Mesothelial cell of epicardium (in vitro differentiated cells): Measurements from ENCODE around the gene ATG4C. TPM values are rescaled to one million over a fixed set of nuclear protein-coding genes. Genes with fewer than 3 reads are reported as not detected.

Source experiments
- DNase-seq, 2 experiments: peaks; one replicate each; pipeline ENCODE4 v3.0.0; 2021; ENCODE audit warnings: low spot score in 2 of 2; ENCODE audit not compliant: unreplicated experiment in 2 of 2
- H3K27ac Mint-ChIP-seq: 2 replicates; pipeline ENCODE4 v1.8.0; 2021; ENCODE audit warnings: mixed read lengths
- H3K27me3 Mint-ChIP-seq: 2 replicates; pipeline ENCODE4 v1.8.0; 2021; ENCODE audit warnings: low read depth, mixed read lengths
- H3K36me3 Mint-ChIP-seq: 2 replicates; pipeline ENCODE4 v1.8.0; 2021; ENCODE audit warnings: mixed read lengths
- H3K4me1 Mint-ChIP-seq: 2 replicates; pipeline ENCODE4 v1.8.0; 2021; ENCODE audit warnings: mixed read lengths
- H3K4me3 Mint-ChIP-seq: 2 replicates; pipeline ENCODE4 v1.8.0; 2021; ENCODE audit warnings: mild to moderate bottlenecking, moderate library complexity, mixed read lengths
- H3K9me3 Mint-ChIP-seq: 2 replicates; pipeline ENCODE4 v1.8.0; 2021; ENCODE audit warnings: mixed read lengths
- CTCF ChIP-seq: fragments of 200-600 bp; sonication (generic); IDR thresholded peaks from one replicate; pipeline ENCODE4 v1.5.0; 2021; ENCODE audit warnings: antibody characterized with exemption; ENCODE audit not compliant: unreplicated experiment
- total RNA-seq: library from RNA; stranded (reverse); gene quantifications from 3 replicates; pipeline ENCODE4 v1.2.1, GENCODE V29; 2021

ATG4C gene
- total RNA-seq, 1 donor from 2014 or later = 11.4 TPM

GRCh38 chr1:62834400-62834961 lies 50.5 kb downstream of the ATG4C start:
- H3K36me3 Mint-ChIP-seq = peaks cover 2% of the 10 kb centered on the region
- peaks cover 3% of the 10 kb centered on the region for H3K4me1 Mint-ChIP-seq
- no peaks in the 10 kb centered on the region for H3K27me3 Mint-ChIP-seq
- no peak overlapping the region for H3K27ac Mint-ChIP-seq
- H3K4me3 Mint-ChIP-seq = no peak overlapping the region
- DNase-seq = no peak
- no peak for TF ChIP-seq CTCF
- no peaks in the 10 kb centered on the region for H3K9me3 Mint-ChIP-seq

- Mint-ChIP-seq H3K27ac (no peak overlapping the region), H3K4me3 (no peak overlapping the region), H3K36me3 (peaks cover 2% of the 10 kb centered on the region)
Measured at GRCh38 chr1:62836856-62837540, 53.1 kb downstream of the ATG4C start.

GRCh38 chr1:62840555-62840954 lies 56.6 kb downstream of the ATG4C start:
- TF ChIP-seq CTCF = no peak
- Mint-ChIP-seq H3K27me3 (no peaks in the 10 kb centered on the region), H3K36me3 (peaks cover 2% of the 10 kb centered on the region), H3K4me3 (no peak overlapping the region), H3K27ac (no peak overlapping the region), H3K4me1 (no peaks in the 10 kb centered on the region), H3K9me3 (no peaks in the 10 kb centered on the region)
- no peak for DNase-seq

More at GRCh38 chr1:62836856-62837540, 53.1 kb downstream of the ATG4C start:
- H3K27me3 Mint-ChIP-seq = no peaks in the 10 kb centered on the region
- no peaks in the 10 kb centered on the region for H3K4me1 Mint-ChIP-seq
- TF ChIP-seq CTCF = no peak
- no peak for DNase-seq
- H3K9me3 Mint-ChIP-seq = no peaks in the 10 kb centered on the region

GRCh38 chr1:62841587-62842169 lies 57.7 kb downstream of the ATG4C start:
- H3K27ac Mint-ChIP-seq = no peak overlapping the region
- H3K4me3 Mint-ChIP-seq = no peak overlapping the region
- DNase-seq = no peak
- H3K27me3 Mint-ChIP-seq = no peaks in the 10 kb centered on the region
- peaks cover 2% of the 10 kb centered on the region for H3K36me3 Mint-ChIP-seq
- H3K4me1 Mint-ChIP-seq = no peaks in the 10 kb centered on the region
- TF ChIP-seq CTCF = peak; percentile 93
- H3K9me3 Mint-ChIP-seq = no peaks in the 10 kb centered on the region

GRCh38 chr1:62844030-62844429 lies 60.1 kb downstream of the ATG4C start:
- H3K36me3 Mint-ChIP-seq = peaks cover 2% of the 10 kb centered on the region
- no peak for DNase-seq
- H3K4me1 Mint-ChIP-seq = no peaks in the 10 kb centered on the region
- H3K27ac Mint-ChIP-seq = no peak overlapping the region
- no peaks in the 10 kb centered on the region for H3K9me3 Mint-ChIP-seq
- TF ChIP-seq CTCF = no peak
- no peaks in the 10 kb centered on the region for H3K27me3 Mint-ChIP-seq
- no peak overlapping the region for H3K4me3 Mint-ChIP-seq
